Measurements from ENCODE around the gene HSPB1.
"Not testable (repeated sequence)": the region's sequence is repeated elsewhere in the genome, so short reads cannot be mapped to it uniquely, and the experiment has no call there.

HSPB1 gene

GRCh38 chr7:76282344-76283253, 19.9 kb upstream of the HSPB1 start:
- Histone ChIP-seq H3K4me3 (ENCODE audit: low read depth in 1 of 2, low read length in 2 of 2) (peak overlapping the region; percentile 30 to 55), H3K27ac (ENCODE audit: low read length) (no peak overlapping the region)

GRCh38 chr7:76283254-76284159, 19.0 kb upstream of the HSPB1 start:
- H3K27ac ChIP-seq (ENCODE audit: low read length), result no peak overlapping the region
- H3K4me3 ChIP-seq (ENCODE audit: low read depth in 1 of 2, low read length in 2 of 2), result peak overlapping the region in 1 of 2 donors; percentile 55
- H3K27me3 ChIP-seq (ENCODE audit: low read depth, low read length), result peaks cover 10% of the 10 kb centered on the region
- H3K4me1 ChIP-seq (ENCODE audit: control insufficient read depth in 1 of 2, insufficient read depth in 2 of 2, low read length in 2 of 2), result peaks cover 0 to 6% of the 10 kb centered on the region in 2 donors
- no peaks in the 10 kb centered on the region for H3K36me3 ChIP-seq (ENCODE audit: control insufficient read depth in 1 of 2, insufficient read depth in 2 of 2, low read length in 2 of 2)
- H3K9me3 ChIP-seq (ENCODE audit: control insufficient read depth in 1 of 2, low read length in 2 of 2), result no peaks in the 10 kb centered on the region

More at GRCh38 chr7:76282344-76283253, 19.9 kb upstream of the HSPB1 start:
- no peaks in the 10 kb centered on the region for H3K9me3 ChIP-seq (ENCODE audit: control insufficient read depth in 1 of 2, low read length in 2 of 2)
- peaks cover 10% of the 10 kb centered on the region for H3K27me3 ChIP-seq (ENCODE audit: low read depth, low read length)
- H3K36me3 ChIP-seq (ENCODE audit: control insufficient read depth in 1 of 2, insufficient read depth in 2 of 2, low read length in 2 of 2), result no peaks in the 10 kb centered on the region
- peaks cover 0 to 6% of the 10 kb centered on the region in 2 donors for H3K4me1 ChIP-seq (ENCODE audit: control insufficient read depth in 1 of 2, insufficient read depth in 2 of 2, low read length in 2 of 2)

GRCh38 chr7:76285604-76286374, 16.7 kb upstream of the HSPB1 start:
- Histone ChIP-seq H3K27me3 (ENCODE audit: low read depth, low read length) (peaks cover 9% of the 10 kb centered on the region), H3K36me3 (ENCODE audit: control insufficient read depth in 1 of 2, insufficient read depth in 2 of 2, low read length in 2 of 2) (no peaks in the 10 kb centered on the region), H3K27ac (ENCODE audit: low read length) (no peak overlapping the region), H3K4me1 (ENCODE audit: control insufficient read depth in 1 of 2, insufficient read depth in 2 of 2, low read length in 2 of 2) (peaks cover 0 to 6% of the 10 kb centered on the region in 2 donors), H3K4me3 (ENCODE audit: low read depth in 1 of 2, low read length in 2 of 2) (no peak overlapping the region), H3K9me3 (ENCODE audit: control insufficient read depth in 1 of 2, low read length in 2 of 2) (no peaks in the 10 kb centered on the region)

GRCh38 chr7:76286842-76287403, 15.6 kb upstream of the HSPB1 start:
- Histone ChIP-seq H3K9me3 (ENCODE audit: control insufficient read depth in 1 of 2, low read length in 2 of 2) (no peaks in the 10 kb centered on the region), H3K36me3 (ENCODE audit: control insufficient read depth in 1 of 2, insufficient read depth in 2 of 2, low read length in 2 of 2) (no peaks in the 10 kb centered on the region), H3K4me3 (ENCODE audit: low read depth in 1 of 2, low read length in 2 of 2) (no peak overlapping the region), H3K4me1 (ENCODE audit: control insufficient read depth in 1 of 2, insufficient read depth in 2 of 2, low read length in 2 of 2) (peaks cover 0 to 11% of the 10 kb centered on the region in 2 donors), H3K27ac (ENCODE audit: low read length) (no peak overlapping the region), H3K27me3 (ENCODE audit: low read depth, low read length) (peaks cover 3% of the 10 kb centered on the region)

- H3K9me3 ChIP-seq (ENCODE audit: control insufficient read depth in 1 of 2, low read length in 2 of 2); H3K27me3 ChIP-seq (ENCODE audit: low read depth, low read length); H3K4me3 ChIP-seq (ENCODE audit: low read depth in 1 of 2, low read length in 2 of 2); H3K36me3 ChIP-seq (ENCODE audit: control insufficient read depth in 1 of 2, insufficient read depth in 2 of 2, low read length in 2 of 2): not testable (repeated sequence)
- peak overlapping the region; percentile 21 for H3K27ac ChIP-seq (ENCODE audit: low read length)
- peaks cover 0 to 36% of the 10 kb centered on the region in 2 donors for H3K4me1 ChIP-seq (ENCODE audit: control insufficient read depth in 1 of 2, insufficient read depth in 2 of 2, low read length in 2 of 2)
These were observed 11.6 kb upstream of the HSPB1 start for GRCh38 chr7:76290847-76291350.

GRCh38 chr7:76291351-76292212, 10.9 kb upstream of the HSPB1 start:
- H3K9me3 ChIP-seq (ENCODE audit: control insufficient read depth in 1 of 2, low read length in 2 of 2), result no peaks in the 10 kb centered on the region
- H3K36me3 ChIP-seq (ENCODE audit: control insufficient read depth in 1 of 2, insufficient read depth in 2 of 2, low read length in 2 of 2), result peaks cover 0 to 4% of the 10 kb centered on the region in 2 donors
- no peaks in the 10 kb centered on the region for H3K27me3 ChIP-seq (ENCODE audit: low read depth, low read length)
- peaks cover 0 to 36% of the 10 kb centered on the region in 2 donors for H3K4me1 ChIP-seq (ENCODE audit: control insufficient read depth in 1 of 2, insufficient read depth in 2 of 2, low read length in 2 of 2)
- H3K4me3 ChIP-seq (ENCODE audit: low read depth in 1 of 2, low read length in 2 of 2), result peak overlapping the region; percentile 37 to 50
- peak overlapping the region; percentile 96 for H3K27ac ChIP-seq (ENCODE audit: low read length)

GRCh38 chr7:76292213-76292573, 10.3 kb upstream of the HSPB1 start:
- H3K4me1 ChIP-seq (ENCODE audit: control insufficient read depth in 1 of 2, insufficient read depth in 2 of 2, low read length in 2 of 2), result peaks cover 0 to 39% of the 10 kb centered on the region in 2 donors
- no peaks in the 10 kb centered on the region for H3K27me3 ChIP-seq (ENCODE audit: low read depth, low read length)
- no peaks in the 10 kb centered on the region for H3K9me3 ChIP-seq (ENCODE audit: control insufficient read depth in 1 of 2, low read length in 2 of 2)
- H3K4me3 ChIP-seq (ENCODE audit: low read depth in 1 of 2, low read length in 2 of 2), result peak overlapping the region; percentile 37 to 50
- peaks cover 0 to 4% of the 10 kb centered on the region in 2 donors for H3K36me3 ChIP-seq (ENCODE audit: control insufficient read depth in 1 of 2, insufficient read depth in 2 of 2, low read length in 2 of 2)
- peak overlapping the region; percentile 96 for H3K27ac ChIP-seq (ENCODE audit: low read length)

GRCh38 chr7:76292911-76293310, 9.6 kb upstream of the HSPB1 start:
- Histone ChIP-seq H3K4me3 (ENCODE audit: low read depth in 1 of 2, low read length in 2 of 2) (peak overlapping the region in 1 of 2 donors; percentile 52), H3K27ac (ENCODE audit: low read length) (peak overlapping the region; percentile 90), H3K4me1 (ENCODE audit: control insufficient read depth in 1 of 2, insufficient read depth in 2 of 2, low read length in 2 of 2) (peaks cover 4 to 41% of the 10 kb centered on the region in 2 donors)
- H3K9me3 ChIP-seq (ENCODE audit: control insufficient read depth in 1 of 2, low read length in 2 of 2); H3K36me3 ChIP-seq (ENCODE audit: control insufficient read depth in 1 of 2, insufficient read depth in 2 of 2, low read length in 2 of 2); H3K27me3 ChIP-seq (ENCODE audit: low read depth, low read length): not testable (repeated sequence)

- H3K9me3 ChIP-seq (ENCODE audit: control insufficient read depth in 1 of 2, low read length in 2 of 2), result no peaks in the 10 kb centered on the region
- H3K4me1 ChIP-seq (ENCODE audit: control insufficient read depth in 1 of 2, insufficient read depth in 2 of 2, low read length in 2 of 2), result peaks cover 4 to 41% of the 10 kb centered on the region in 2 donors
- peaks cover 0 to 4% of the 10 kb centered on the region in 2 donors for H3K36me3 ChIP-seq (ENCODE audit: control insufficient read depth in 1 of 2, insufficient read depth in 2 of 2, low read length in 2 of 2)
- peak overlapping the region; percentile 90 for H3K27ac ChIP-seq (ENCODE audit: low read length)
- peak overlapping the region in 1 of 2 donors; percentile 52 for H3K4me3 ChIP-seq (ENCODE audit: low read depth in 1 of 2, low read length in 2 of 2)
- no peaks in the 10 kb centered on the region for H3K27me3 ChIP-seq (ENCODE audit: low read depth, low read length)
These were observed 9.0 kb upstream of the HSPB1 start for GRCh38 chr7:76293407-76293901.

All from muscle layer of duodenum (tissue), 2 donors.